ENCODE results near the gene TRDN. TPM values are rescaled to one million over a fixed set of nuclear protein-coding genes. Genes with fewer than 3 reads are reported as not detected.
"Not testable (repeated sequence)": the region's sequence is repeated elsewhere in the genome, so short reads cannot be mapped to it uniquely, and the experiment has no call there.

The TRDN gene
- total RNA-seq, 1 donor from 2014 or later = not detected

DNA sequence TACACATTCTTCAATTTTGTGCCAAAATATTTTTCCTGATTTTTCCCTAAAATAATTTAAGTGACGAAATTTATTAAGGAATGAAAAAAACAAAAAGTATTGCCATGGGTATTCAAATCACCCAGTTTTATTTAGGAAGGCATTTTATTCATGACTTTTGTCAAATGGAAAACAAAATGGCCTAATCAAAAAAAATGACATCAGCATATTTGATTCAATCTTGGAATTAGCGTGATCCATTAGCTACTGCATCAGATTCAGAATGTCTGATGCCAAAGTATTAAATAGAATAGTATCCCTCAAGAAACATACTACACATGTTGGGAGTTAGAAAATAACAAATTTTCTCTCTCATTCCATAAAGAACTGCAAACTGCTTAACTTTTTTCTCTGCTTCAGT is 129.2 kb downstream of the TRDN start:
- DNase-seq (ENCODE audit: low read depth) = no peak

DNA sequence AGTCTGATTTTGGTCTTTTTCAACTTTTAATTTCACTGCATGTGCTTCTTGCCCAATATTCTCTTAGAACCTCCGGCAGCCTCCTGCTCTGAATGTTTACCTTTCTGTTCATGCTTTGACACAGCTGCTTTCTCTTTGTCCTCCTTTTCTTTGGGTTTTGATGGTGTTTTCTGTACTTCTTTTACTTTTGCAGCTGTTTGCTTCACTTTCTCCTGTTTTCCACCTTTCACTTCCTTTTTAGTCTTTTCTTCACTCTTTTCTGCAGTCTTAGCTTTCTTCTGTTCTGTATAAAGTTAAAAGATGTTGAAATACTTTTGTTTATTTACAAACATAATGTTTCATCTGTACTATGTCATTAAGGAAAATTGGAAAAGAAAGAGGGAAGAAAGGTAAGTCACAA is 133.1 kb downstream of the TRDN start:
- no peak for DNase-seq (ENCODE audit: low read depth)

- DNase-seq (ENCODE audit: low read depth) = no peak
Observed at GRCh38 chr6:123497025-123497424, 139.7 kb downstream of the TRDN start.

GRCh38 chr6:123489589-123489988 is 147.2 kb downstream of the TRDN start:
- no peak for DNase-seq (ENCODE audit: low read depth)

- no peak for DNase-seq (ENCODE audit: low read depth)
Observed at GRCh38 chr6:123480986-123481385, 155.8 kb downstream of the TRDN start.

GRCh38 chr6:123472025-123472702 is 164.6 kb downstream of the TRDN start:
- DNase-seq (ENCODE audit: low read depth) = not testable (repeated sequence)

DNA sequence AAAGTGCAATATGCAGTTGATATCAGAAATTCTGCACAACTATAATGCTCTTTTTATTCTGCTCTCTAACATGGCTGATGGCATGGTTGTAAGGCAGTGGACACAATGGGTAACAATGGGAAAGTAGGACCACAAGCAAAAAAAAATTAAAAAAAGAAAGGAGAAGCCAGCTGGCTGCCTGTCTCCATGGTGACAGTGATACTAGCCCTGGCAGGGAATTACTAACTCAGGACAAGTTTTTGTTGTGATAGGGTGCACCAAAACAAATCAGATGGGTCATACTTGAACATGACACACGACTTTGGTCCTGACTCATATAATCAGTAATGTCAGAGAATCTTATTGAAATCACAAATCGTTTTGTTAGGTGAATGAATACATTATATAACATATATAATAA is 169.4 kb downstream of the TRDN start:
- no peak for DNase-seq (ENCODE audit: low read depth)

DNA sequence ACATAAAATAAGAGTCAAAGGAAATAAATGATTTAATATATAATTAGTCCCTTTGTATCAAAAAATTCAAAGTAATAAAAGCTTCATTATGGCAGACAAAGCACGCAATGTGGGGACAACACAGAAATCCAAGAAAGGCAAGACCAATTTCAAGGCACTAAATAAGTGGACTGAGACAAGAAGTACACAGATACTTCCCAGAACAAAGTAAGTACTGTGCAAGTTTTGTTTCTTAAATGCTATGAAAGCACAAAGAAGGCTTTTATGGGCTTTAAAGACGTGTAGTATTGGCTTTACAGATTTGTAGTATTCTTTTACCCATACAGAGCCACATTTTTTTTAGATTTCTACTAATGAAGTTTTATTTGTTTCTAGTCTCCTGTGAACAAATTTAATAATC is 174.6 kb downstream of the TRDN start:
- DNase-seq (ENCODE audit: low read depth) = no peak

DNA sequence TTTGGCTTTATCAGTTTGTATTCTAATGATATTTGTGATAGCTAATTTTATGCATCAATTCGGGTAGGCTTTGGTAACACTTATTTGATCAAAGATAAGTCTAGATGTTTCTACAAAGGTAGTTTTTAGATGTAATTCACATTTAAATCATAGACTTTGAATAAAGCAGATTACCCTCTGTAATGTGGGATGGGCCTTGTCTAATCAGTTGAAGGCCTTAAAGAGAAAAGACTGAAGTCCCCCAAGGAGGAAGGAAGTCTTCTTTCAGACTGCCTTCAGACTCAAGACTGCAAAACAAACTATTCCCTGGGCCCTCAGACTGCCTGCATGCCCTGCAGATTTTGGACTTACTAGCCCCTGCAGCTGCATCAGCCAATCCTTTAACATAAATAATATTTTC is 178.5 kb downstream of the TRDN start:
- no peak for DNase-seq (ENCODE audit: low read depth)

DNA sequence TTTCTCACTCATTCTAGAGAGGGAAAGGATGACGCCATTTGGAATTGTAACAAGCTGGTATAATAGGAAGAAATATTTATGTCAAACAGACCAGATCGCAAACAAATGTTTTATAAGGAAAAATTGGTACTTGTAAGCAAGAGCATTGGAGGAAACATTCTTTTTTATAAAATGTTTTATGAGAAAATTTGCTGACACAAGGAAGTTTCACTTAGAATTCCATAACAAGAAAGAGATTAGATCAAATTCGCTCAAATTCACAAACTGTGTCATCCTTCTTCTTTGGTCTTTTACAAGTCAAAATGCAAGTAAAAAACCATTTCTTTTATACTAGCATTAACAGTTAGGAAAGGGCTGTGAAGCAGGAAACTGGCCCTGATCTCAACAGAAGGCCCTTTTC is 179.9 kb downstream of the TRDN start:
- DNase-seq (ENCODE audit: low read depth) = no peak

GRCh38 chr6:123454448-123454847 is 182.3 kb downstream of the TRDN start:
- DNase-seq (ENCODE audit: low read depth) = no peak

DNA sequence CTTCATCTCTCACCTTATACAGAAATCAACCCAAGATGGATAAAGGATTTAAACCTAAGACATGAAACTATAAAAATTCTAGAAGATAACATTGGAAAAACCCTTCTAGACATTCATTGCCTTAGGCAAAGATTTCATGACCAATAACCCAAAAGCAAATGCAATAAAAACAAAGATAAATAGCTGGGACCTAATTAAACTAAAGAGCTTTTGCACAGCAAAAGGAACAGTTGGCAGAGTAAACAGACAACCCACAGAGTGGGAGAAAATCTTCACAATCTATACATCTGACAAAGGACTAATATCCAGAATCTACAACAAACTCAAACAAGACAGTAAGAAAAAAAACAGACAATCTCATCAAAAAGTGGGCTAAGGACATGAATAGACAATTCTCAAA is 183.7 kb downstream of the TRDN start:
- DNase-seq (ENCODE audit: low read depth) = not testable (repeated sequence)

GRCh38 chr6:123448306-123448884 is 188.4 kb downstream of the TRDN start:
- DNase-seq (ENCODE audit: low read depth) = no peak

- no peak for DNase-seq (ENCODE audit: low read depth)
Observed at GRCh38 chr6:123447315-123447937, 189.3 kb downstream of the TRDN start.

GRCh38 chr6:123439371-123439770 is 197.4 kb downstream of the TRDN start:
- DNase-seq (ENCODE audit: low read depth) = no peak

- DNase-seq (ENCODE audit: low read depth) = no peak
Observed at GRCh38 chr6:123434186-123434585, 202.6 kb downstream of the TRDN start.

DNA sequence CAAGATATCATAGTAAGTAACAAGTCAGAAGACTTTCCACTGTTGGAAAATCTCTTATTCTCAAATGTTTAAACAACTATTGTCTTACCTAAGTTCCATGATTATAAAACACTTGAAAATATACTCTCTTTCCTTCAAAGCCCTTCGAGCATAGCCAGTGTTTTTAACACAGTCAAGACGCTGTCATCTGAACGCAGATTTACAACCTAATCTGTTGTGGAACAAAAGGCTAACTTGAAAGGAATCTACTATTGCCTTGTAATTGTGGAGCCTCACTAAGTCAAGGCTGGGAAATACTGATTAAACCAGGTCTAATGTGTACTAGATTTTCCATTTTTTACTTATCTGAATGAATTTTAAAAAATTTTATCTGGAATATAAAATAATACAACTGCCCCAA is 205.8 kb downstream of the TRDN start:
- DNase-seq (ENCODE audit: low read depth) = no peak

GRCh38 chr6:123427008-123427407 is 209.7 kb downstream of the TRDN start:
- no peak for DNase-seq (ENCODE audit: low read depth)

DNA sequence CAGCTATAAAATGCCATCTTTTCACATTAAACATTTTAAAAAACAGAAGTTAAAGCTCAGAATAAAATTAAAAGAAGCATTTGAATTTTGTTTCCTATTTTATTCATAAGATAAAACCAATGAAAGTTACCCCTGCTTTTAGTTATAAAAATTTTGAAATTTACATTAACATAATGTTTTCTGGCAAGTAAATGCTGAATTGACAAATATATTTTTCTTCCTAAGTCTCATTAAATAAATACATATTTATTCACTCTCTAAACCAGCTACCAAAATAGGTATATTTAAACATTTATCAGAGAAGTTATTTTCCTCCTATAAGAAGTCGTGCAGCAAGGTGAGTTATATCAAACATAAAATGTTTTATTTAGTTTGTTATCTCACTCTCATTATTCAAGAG is 213.6 kb downstream of the TRDN start:
- DNase-seq (ENCODE audit: low read depth) = no peak

DNA sequence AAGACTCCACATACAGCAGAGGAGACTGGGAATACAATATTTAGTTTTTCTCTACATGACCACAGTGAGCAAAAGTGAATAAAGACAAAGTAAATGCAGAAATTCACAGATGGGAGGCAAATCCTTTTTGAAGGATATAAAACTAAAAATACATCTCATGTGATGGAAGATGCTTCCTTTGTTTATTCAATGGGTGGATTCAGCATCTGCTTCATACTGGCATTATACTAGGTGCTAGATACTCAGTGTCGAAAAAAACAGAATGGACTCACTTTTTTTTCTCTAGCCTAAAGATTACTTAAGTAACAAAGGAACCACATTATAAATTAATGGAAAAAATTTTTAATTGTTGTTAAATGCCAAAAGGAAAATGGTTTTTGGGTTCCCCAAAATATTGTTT is 216.2 kb downstream of the TRDN start:
- DNase-seq (ENCODE audit: low read depth) = no peak

DNA sequence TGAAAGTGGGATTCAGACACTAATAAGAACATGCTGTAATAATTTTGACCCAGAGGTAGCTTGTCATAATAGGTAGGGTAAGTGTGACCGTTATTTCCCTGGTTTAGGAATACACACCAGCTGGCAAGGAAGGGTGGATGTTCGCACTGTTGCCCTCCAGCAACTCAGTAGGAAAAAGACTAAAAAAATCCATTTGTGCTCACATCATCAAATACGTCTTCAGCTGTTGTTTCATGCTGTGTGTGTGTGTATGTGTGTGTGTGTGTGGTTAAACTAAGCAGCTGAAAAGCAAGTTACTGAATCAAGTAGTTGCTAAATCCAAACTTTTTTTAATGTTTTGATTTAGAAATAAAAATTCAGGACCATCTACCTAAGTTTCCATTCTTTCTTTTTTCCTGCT is 218.7 kb downstream of the TRDN start:
- DNase-seq (ENCODE audit: low read depth) = no peak

DNA sequence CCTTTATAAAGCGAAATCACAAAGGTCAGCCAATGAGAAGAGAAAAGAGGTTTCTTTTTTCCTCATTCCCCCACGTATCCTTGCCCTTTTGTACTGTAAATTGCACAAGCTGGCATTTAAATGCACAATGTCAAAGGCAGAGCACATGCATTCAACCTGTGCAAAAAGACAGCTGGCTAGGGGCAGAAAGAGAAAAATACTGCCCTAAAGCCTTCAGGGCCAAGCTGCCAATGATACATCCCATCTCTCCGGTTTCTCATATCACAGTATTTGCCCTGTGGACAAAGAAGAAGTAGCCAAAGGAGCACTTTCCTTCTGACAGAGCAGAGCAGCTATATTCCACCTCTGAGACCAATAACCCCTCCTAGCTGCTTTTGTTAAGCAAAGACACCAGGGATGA is 219.2 kb downstream of the TRDN start:
- no peak for DNase-seq (ENCODE audit: low read depth)

DNA sequence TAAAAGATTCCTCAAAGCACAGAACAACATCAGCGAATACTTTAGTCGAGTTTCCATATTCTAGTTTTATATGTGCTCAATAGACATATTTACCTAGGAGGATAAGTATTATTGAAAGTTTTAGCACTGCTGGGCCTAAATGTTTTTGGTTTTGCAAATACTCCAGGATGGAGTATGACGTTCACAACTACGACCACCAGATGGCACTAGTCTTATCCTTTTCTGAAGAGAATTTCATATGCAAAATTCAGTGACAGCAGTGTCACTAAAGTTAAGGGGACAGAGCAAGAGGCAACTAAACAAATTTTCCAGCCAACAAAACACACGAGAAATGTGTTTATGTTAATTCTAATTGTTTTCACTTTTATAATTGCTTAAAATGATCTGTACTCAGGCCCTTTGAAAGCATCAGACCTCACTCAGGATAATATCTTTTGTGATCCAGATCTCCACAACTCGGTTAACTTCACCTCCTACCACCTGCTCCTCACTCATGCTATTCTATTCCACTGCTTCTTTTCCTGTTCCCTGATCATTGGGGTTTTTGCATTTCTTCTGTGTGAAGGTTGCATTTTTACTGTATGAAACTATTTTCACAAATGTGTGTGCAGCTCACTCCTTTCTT is 220.8 kb downstream of the TRDN start:
- DNase-seq (ENCODE audit: low read depth) = peak; percentile 62
